Small intestine (tissue), 7 donors: ENCODE data around the gene MISP. TPM values are rescaled to one million over a fixed set of nuclear protein-coding genes. Genes with fewer than 3 reads are reported as not detected.

ENCODE experiments used
- DNase-seq, 2 donors: peaks; one replicate each; pipeline versions ENCODE4 v3.0.0 to v3.0.0-alpha.2; 2013
- FAIRE-seq: peaks from 2 replicates; lab custom pipeline; 2012; peaks lifted over from hg19 to GRCh38; lab: Jason Lieb, UNC
- H3K27ac ChIP-seq, 3 donors: one replicate each; pipeline ENCODE4 v1.5.1; 2013; ENCODE audit warnings: low read length in 2 of 3, mild to moderate bottlenecking in 2 of 3, control low read depth in 1 of 3, inconsistent platforms in 1 of 3, low read depth in 1 of 3, moderate library complexity in 1 of 3
- H3K27me3 ChIP-seq, 3 donors: one replicate each; pipeline ENCODE4 v1.6.1; 2013; ENCODE audit warnings: low read length in 3 of 3, inconsistent platforms in 1 of 3; ENCODE audit not compliant: control insufficient read depth in 3 of 3, insufficient read depth in 3 of 3
- H3K36me3 ChIP-seq, 3 donors: one replicate each; pipeline ENCODE4 v1.6.1; 2013; ENCODE audit warnings: low read length in 3 of 3, inconsistent platforms in 1 of 3, low read depth in 1 of 3, mild to moderate bottlenecking in 1 of 3, moderate library complexity in 1 of 3; ENCODE audit not compliant: control insufficient read depth in 3 of 3, insufficient read depth in 2 of 3
- H3K4me1 ChIP-seq, 3 donors: one replicate each; pipeline ENCODE4 v1.6.1; 2013; ENCODE audit warnings: low read length in 2 of 3, inconsistent platforms in 1 of 3, low read depth in 1 of 3, mild to moderate bottlenecking in 1 of 3, moderate library complexity in 1 of 3; ENCODE audit not compliant: control insufficient read depth in 3 of 3, insufficient read depth in 2 of 3
- H3K4me3 ChIP-seq, 3 donors: one replicate each; pipeline ENCODE4 v1.5.1; 2013; ENCODE audit warnings: low read length in 3 of 3, control low read depth in 1 of 3, inconsistent platforms in 1 of 3, low read depth in 1 of 3, mild to moderate bottlenecking in 1 of 3, moderate library complexity in 1 of 3
- H3K9me3 ChIP-seq, 2 donors: one replicate each; pipeline ENCODE4 v1.6.1; 2013; ENCODE audit warnings: low read depth in 1 of 2, low read length in 1 of 2; ENCODE audit not compliant: control insufficient read depth in 2 of 2, insufficient read depth in 1 of 2
- WGBS, 3 donors: extraction: QIAGEN DNeasy Blood & Tissue Kit; methylation state at CpG; one replicate each; pipeline ENCODE4 v1.1.7; 2013; 5-methylcytosine and 5-hydroxymethylcytosine counted together
- polyA plus RNA-seq, 4 donors: library from polyadenylated mRNA; stranded (reverse) in 3 of 4; unstranded in 1 of 4; fragments of 200-250 nt in 3 of 4; fragments of 120-200 nt in 1 of 4; gene quantifications; one replicate each; pipeline versions ENCODE4 v1.2.1 to v1.2.3, GENCODE V29; 2013
- donor health status: healthy with polysubstance abuse.
- donor health status: control.
- donor health status: control.
- donor health status: Bipolar disorder and iron deficiency.
- donor health status: healthy.

MISP gene
- polyA plus RNA-seq, 4 donors, result 189 to 644 (median 383) TPM

- peak; percentile 100 for DNase-seq
- Histone ChIP-seq H3K36me3 (peaks cover 0 to 39% (median 2%) of the 10 kb centered on the region in 3 donors), H3K4me3 (peak within 1 kb of the TSS; percentile 92 to 98 (median 98)), H3K27me3 (no peaks in the 10 kb centered on the region), H3K9me3 (no peaks in the 10 kb centered on the region), H3K27ac (peak within 1 kb of the TSS; percentile 91 to 98 (median 95)), H3K4me1 (peaks cover 8 to 29% (median 10%) of the 10 kb centered on the region in 3 donors)
- peak; percentile 70 for FAIRE-seq
- WGBS, 3 donors, result 0 to 1% (median 0%) methylated on average over 44 to 83 of the region's 83 CpGs
These were observed 46.0 kb downstream of the MISP start, which contains the start of gene PTBP1 for GRCh38 chr19:796692-797527. TSS of gene PTBP1 (plus strand) at chr19:797452. CDS start at chr19:797498, 46 bp downstream.

GRCh38 chr19:797528-798414, 46.9 kb downstream of the MISP start:
- H3K27ac ChIP-seq, result peak overlapping the region; percentile 91 to 98 (median 95)
- H3K4me1 ChIP-seq, result peaks cover 8 to 37% (median 13%) of the 10 kb centered on the region in 3 donors
- no peaks in the 10 kb centered on the region for H3K27me3 ChIP-seq
- peak overlapping the region; percentile 65 to 98 (median 92) for H3K4me3 ChIP-seq
- H3K36me3 ChIP-seq, result peaks cover 0 to 48% (median 3%) of the 10 kb centered on the region in 3 donors
- DNase-seq, result peak; percentile 91 to 97
- no peak for FAIRE-seq
- H3K9me3 ChIP-seq, result no peaks in the 10 kb centered on the region
- WGBS, 3 donors, result 0 to 1% (median 0%) methylated on average over 34 to 129 of the region's 129 CpGs

GRCh38 chr19:798415-799075, 47.6 kb downstream of the MISP start:
- H3K9me3 ChIP-seq, result no peaks in the 10 kb centered on the region
- DNase-seq, result peak; percentile 77 to 85
- H3K4me1 ChIP-seq, result peaks cover 8 to 43% (median 13%) of the 10 kb centered on the region in 3 donors
- H3K27ac ChIP-seq, result peak overlapping the region; percentile 91 to 98 (median 95)
- H3K27me3 ChIP-seq, result no peaks in the 10 kb centered on the region
- peaks cover 0 to 56% (median 8%) of the 10 kb centered on the region in 3 donors for H3K36me3 ChIP-seq
- H3K4me3 ChIP-seq, result peak overlapping the region; percentile 65 to 98 (median 92)
- FAIRE-seq, result no peak
- 0 to 1% (median 1%) methylated on average over 39 to 44 of the region's 44 CpGs for WGBS, 3 donors

- no peak for FAIRE-seq
- Histone ChIP-seq H3K27ac (peak overlapping the region; percentile 91 to 98 (median 95)), H3K4me1 (peaks cover 8 to 43% (median 13%) of the 10 kb centered on the region in 3 donors), H3K4me3 (peak overlapping the region; percentile 65 to 98 (median 92)), H3K9me3 (no peaks in the 10 kb centered on the region), H3K36me3 (peaks cover 5 to 63% (median 15%) of the 10 kb centered on the region in 3 donors), H3K27me3 (no peaks in the 10 kb centered on the region)
- peak; percentile 33 to 63 for DNase-seq
- WGBS, 3 donors, result 3 to 9% (median 5%) methylated on average over 28 of the region's 28 CpGs
These were observed 48.4 kb downstream of the MISP start for GRCh38 chr19:799076-799881.

- WGBS, 3 donors, result 3 to 29% (median 10%) methylated on average over 17 of the region's 17 CpGs
- Histone ChIP-seq H3K9me3 (no peaks in the 10 kb centered on the region), H3K27me3 (no peaks in the 10 kb centered on the region), H3K36me3 (peaks cover 12 to 75% (median 25%) of the 10 kb centered on the region in 3 donors), H3K27ac (peak overlapping the region; percentile 47 to 98 (median 77)), H3K4me3 (peak overlapping the region in 2 of 3 donors; percentile 37 to 65), H3K4me1 (peaks cover 8 to 43% (median 13%) of the 10 kb centered on the region in 3 donors)
- DNase-seq, result peak; percentile 70 to 76
- no peak for FAIRE-seq
These were observed 49.6 kb downstream of the MISP start for GRCh38 chr19:800360-801029.

- peak overlapping the region; percentile 47 to 98 (median 77) for H3K27ac ChIP-seq
These were observed 50.3 kb downstream of the MISP start for GRCh38 chr19:801030-801860.

More at GRCh38 chr19:801030-801860, 50.3 kb downstream of the MISP start:
- Histone ChIP-seq H3K36me3 (peaks cover 18 to 80% (median 29%) of the 10 kb centered on the region in 3 donors), H3K4me3 (peak overlapping the region in 2 of 3 donors; percentile 37 to 65), H3K9me3 (no peaks in the 10 kb centered on the region), H3K27me3 (no peaks in the 10 kb centered on the region), H3K4me1 (peaks cover 8 to 43% (median 13%) of the 10 kb centered on the region in 3 donors)
- FAIRE-seq, result no peak
- peak; percentile 42 to 44 for DNase-seq
- WGBS, 3 donors, result 21 to 31% (median 23%) methylated on average over 28 to 29 of the region's 29 CpGs
